GM21367 (cell line): ENCODE results near the gene ARHGAP25.

ENCODE experiments used
- ATAC-seq: cut with Tn5 transposase; IDR thresholded peaks from one replicate; pipeline ENCODE4 v1.9.1; 2021; ENCODE audit not compliant: unreplicated experiment

ARHGAP25 gene

GRCh38 chr2:68741238-68741637 lies 6.6 kb downstream of the ARHGAP25 start:
- no peak for ATAC-seq

GRCh38 chr2:68741805-68742306 lies 7.2 kb downstream of the ARHGAP25 start:
- no peak for ATAC-seq

- no peak for ATAC-seq
Measured at GRCh38 chr2:68742626-68743415, 8.2 kb downstream of the ARHGAP25 start.

GRCh38 chr2:68743531-68743930 lies 8.9 kb downstream of the ARHGAP25 start:
- no peak for ATAC-seq

- ATAC-seq: no peak
Measured at GRCh38 chr2:68744366-68744912, 9.8 kb downstream of the ARHGAP25 start.

GRCh38 chr2:68745006-68745405 lies 10.4 kb downstream of the ARHGAP25 start:
- ATAC-seq: no peak

- ATAC-seq: no peak
Measured at GRCh38 chr2:68746408-68746807, 11.8 kb downstream of the ARHGAP25 start.

- no peak for ATAC-seq
Measured at GRCh38 chr2:68747413-68747812, 12.8 kb downstream of the ARHGAP25 start.

GRCh38 chr2:68747900-68748299 lies 13.3 kb downstream of the ARHGAP25 start:
- ATAC-seq: no peak

GRCh38 chr2:68748568-68748967 lies 14.0 kb downstream of the ARHGAP25 start:
- ATAC-seq: no peak

- ATAC-seq: no peak
Measured at GRCh38 chr2:68749345-68749744, 14.7 kb downstream of the ARHGAP25 start.

GRCh38 chr2:68750592-68751396 lies 16.2 kb downstream of the ARHGAP25 start:
- no peak for ATAC-seq

GRCh38 chr2:68751397-68752339 lies 17.1 kb downstream of the ARHGAP25 start:
- ATAC-seq: peak; percentile 83

GRCh38 chr2:68753318-68753717 lies 18.7 kb downstream of the ARHGAP25 start:
- no peak for ATAC-seq

GRCh38 chr2:68755071-68755470 lies 20.5 kb downstream of the ARHGAP25 start:
- ATAC-seq: no peak

- ATAC-seq: no peak
Measured at GRCh38 chr2:68756178-68756577, 21.6 kb downstream of the ARHGAP25 start.

- ATAC-seq: no peak
Measured at GRCh38 chr2:68757081-68757480, 22.5 kb downstream of the ARHGAP25 start.

GRCh38 chr2:68762100-68762499 lies 27.5 kb downstream of the ARHGAP25 start:
- ATAC-seq: no peak

GRCh38 chr2:68762665-68763064 lies 28.1 kb downstream of the ARHGAP25 start:
- ATAC-seq: peak; percentile 41

GRCh38 chr2:68764041-68764805 lies 29.6 kb downstream of the ARHGAP25 start:
- ATAC-seq: no peak
